Bone marrow (tissue), 2 donors: ENCODE data around the gene ITPR2.

Source experiments
- DNase-seq, 2 donors: peaks; one replicate each; lab custom pipeline; 2025; lab: John Stamatoyannopoulos, UW

The ITPR2 gene

DNA sequence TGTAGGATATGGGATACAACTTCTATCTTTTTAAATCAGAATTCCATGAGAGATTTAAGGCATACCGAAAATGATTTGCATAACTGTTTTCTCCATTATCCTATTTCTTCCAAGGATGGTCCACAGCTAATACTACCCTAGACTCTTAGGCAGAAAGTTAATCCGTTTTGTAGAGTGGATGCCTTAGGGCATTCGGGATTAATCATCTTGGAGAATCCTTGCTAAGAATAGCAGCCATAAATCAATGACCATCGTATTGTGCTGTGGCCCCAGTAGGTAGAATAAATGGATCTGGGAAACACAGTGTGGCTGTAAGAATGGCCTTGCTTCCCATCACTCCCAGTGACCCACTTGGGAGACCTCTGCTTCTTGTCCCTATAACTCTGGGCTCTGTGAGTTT is 538.0 kb downstream of the ITPR2 start:
- DNase-seq: no peak

- DNase-seq: no peak
Measured at GRCh38 chr12:26293612-26294011, 539.4 kb downstream of the ITPR2 start.

- DNase-seq: no peak
Measured at GRCh38 chr12:26292596-26292995, 540.4 kb downstream of the ITPR2 start.

DNA sequence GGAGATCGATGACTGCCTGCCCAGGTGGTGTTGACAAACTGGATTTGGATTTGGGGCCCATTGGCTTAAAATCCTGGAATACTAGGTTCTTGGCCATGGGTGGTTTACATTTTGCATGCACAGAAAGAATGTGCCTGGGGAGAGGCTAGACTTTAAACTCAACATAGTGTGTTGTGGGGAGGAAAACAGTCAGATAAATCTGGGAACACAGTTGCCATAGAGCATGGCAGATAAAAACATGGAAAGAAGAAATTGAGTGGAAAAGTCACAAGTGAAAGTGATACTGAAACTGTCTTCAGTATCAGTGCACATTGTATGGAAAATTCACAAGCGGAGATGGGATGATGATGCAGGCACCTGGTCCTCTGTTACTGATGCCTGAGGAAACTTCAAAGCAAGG is 542.4 kb downstream of the ITPR2 start:
- no peak for DNase-seq

GRCh38 chr12:26287671-26288381 is 545.2 kb downstream of the ITPR2 start:
- DNase-seq: no peak
